ENCODE measurements around the gene TOM1L1. TPM values are rescaled to one million over a fixed set of nuclear protein-coding genes. Genes with fewer than 3 reads are reported as not detected.

Gene TOM1L1
- total and polyA plus RNA-seq, 2 of the 8 experiments (the other 6 are each of a cell fraction or from before 2014, with no cell fraction given), result 47.0 to 60.8 TPM

- no peaks in the 10 kb centered on the region; the same call in 1 of the 2 replicates for H3K79me1 ChIP-seq (ENCODE audit: low read depth, low read length)
- H2BK12ac ChIP-seq (ENCODE audit: low read depth, low read length), result no peak overlapping the region
- WGBS, 2 experiments (ENCODE audit: extremely low coverage in 1 of 2, insufficient coverage in 1 of 2, insufficient read length in 1 of 2, insufficient replicate concordance in 2 of 2, low coverage in 1 of 2, low lambda C conversion rate in 2 of 2, missing lambda C conversion rate in 1 of 2), result 89% methylated on average over 3 of the region's 3 CpGs; no CpG with 5 or more reads in 1 of the 2 experiments
- no peak overlapping the region for H2BK120ac ChIP-seq (replicated peaks; ENCODE audit: low read depth, low read length)
- no peak overlapping the region for H3K14ac ChIP-seq (ENCODE audit: insufficient read length)
- no peak overlapping the region for H3K4ac ChIP-seq (replicated peaks; ENCODE audit: insufficient read length, low read depth, low read length)
- H4K20me1 ChIP-seq (replicated peaks in 1 of 2; ENCODE audit: control insufficient read depth in 1 of 2, insufficient read depth in 2 of 2, low read length in 2 of 2), result no peaks in the 10 kb centered on the region
- no peak overlapping the region for H4K5ac ChIP-seq (ENCODE audit: insufficient read length, low read depth, low read length)
- no peak overlapping the region for H4K8ac ChIP-seq (ENCODE audit: extremely low read depth, insufficient read depth, low read length)
- H3K4me2 ChIP-seq (ENCODE audit: insufficient read depth in 1 of 2, low read depth in 2 of 2, low read length in 2 of 2), result no peak overlapping the region
- H2AFZ ChIP-seq (ENCODE audit: low read length), result no peak overlapping the region
- no peaks in the 10 kb centered on the region for H3K27me3 ChIP-seq (replicated peaks in 1 of 4; ENCODE audit: control insufficient read depth in 3 of 4, extremely low read depth in 1 of 4, insufficient read depth in 3 of 4, low read length in 3 of 4)
- H3K79me2 ChIP-seq (ENCODE audit: control insufficient read depth in 1 of 2, insufficient read depth in 2 of 2, low read length in 2 of 2), result peaks cover 0 to 43% of the 10 kb centered on the region in 2 experiments; a peak in 2 of 4 replicates
- H2AK5ac ChIP-seq (ENCODE audit: low read depth, low read length), result no peak overlapping the region
- H3K23ac ChIP-seq (ENCODE audit: insufficient read length), result no peak overlapping the region
- POLR2A ChIA-PET (ENCODE audit: partially characterized antibody), result interaction anchor here (1.5 kb wide), 1 partner anchor 10 kb away, joined by 5 read pairs; no protein-coding TSS in a partner anchor
- H2BK5ac ChIP-seq (ENCODE audit: low read depth, low read length), result no peak overlapping the region
- H3K36me3 ChIP-seq (ENCODE audit: control insufficient read depth in 2 of 4, insufficient read depth in 4 of 4, low read length in 3 of 4), result peaks cover 0 to 6% (median 0%) of the 10 kb centered on the region in 4 experiments; a peak in 3 of 8 replicates
- no peak overlapping the region for H2BK15ac ChIP-seq (ENCODE audit: low read length)
- H3K9ac ChIP-seq (replicated peaks in 1 of 4; ENCODE audit: extremely low read depth in 1 of 4, low read depth in 3 of 4, low read length in 3 of 4), result no peak overlapping the region
- H3K4me3 ChIP-seq (ENCODE audit: extremely low read depth in 1 of 4, insufficient read depth in 2 of 4, low read depth in 3 of 4, low read length in 4 of 4), result no peak overlapping the region
- CTCF ChIA-PET (ENCODE audit: partially characterized antibody), result no interaction called here
- H3K56ac ChIP-seq (replicated peaks; ENCODE audit: insufficient read length, low read depth, low read length), result no peak overlapping the region
- H3K9me3 ChIP-seq (ENCODE audit: insufficient read depth in 2 of 2, low read depth in 1 of 2, low read length in 1 of 2), result peaks cover 0 to 5% of the 10 kb centered on the region in 2 experiments; a peak in 1 of 4 replicates
- no peak overlapping the region for H3K27ac ChIP-seq (ENCODE audit: low read depth, low read length)
- H4K91ac ChIP-seq (replicated peaks; ENCODE audit: insufficient read length, low read length), result no peak overlapping the region
- no peak for FAIRE-seq
- H3K4me1 ChIP-seq (replicated peaks in 1 of 4; ENCODE audit: control insufficient read depth in 3 of 4, insufficient read depth in 4 of 4, low read length in 3 of 4), result no peaks in the 10 kb centered on the region
- H2BK20ac ChIP-seq (ENCODE audit: low read length), result no peak overlapping the region
- H3K18ac ChIP-seq (ENCODE audit: extremely low read depth, low read length), result no peak overlapping the region
- H3K23me2 ChIP-seq (ENCODE audit: low read depth, low read length), result peaks cover 1% of the 10 kb centered on the region; the same call in 1 of the 2 replicates
- no peak for DNase-seq (ENCODE audit: low read depth in 1 of 2, low spot score in 2 of 2)
- no peak for TF ChIP-seq HDAC2 (IDR thresholded peaks at IDR 0.05; ENCODE audit: borderline replicate concordance in 1 of 2, low read depth in 2 of 2, low read length in 2 of 2)
- TF ChIP-seq MAX (IDR thresholded peaks at IDR 0.05), result no peak
- TF ChIP-seq USF2 (IDR thresholded peaks at IDR 0.05; ENCODE audit: low read length), result no peak
Measured at GRCh38 chr17:54980375-54980774, 79.7 kb downstream of the TOM1L1 start.
